AG08395 (cell line): ENCODE results near the gene TBXAS1.
"Not testable (repeated sequence)": the region's sequence is repeated elsewhere in the genome, so short reads cannot be mapped to it uniquely, and the experiment has no call there.

Source experiments
- DNase-seq: peaks from one replicate; pipeline ENCODE4 v3.0.0; 2012; ENCODE audit warnings: mixed read lengths, low spot score

TBXAS1 gene

DNA sequence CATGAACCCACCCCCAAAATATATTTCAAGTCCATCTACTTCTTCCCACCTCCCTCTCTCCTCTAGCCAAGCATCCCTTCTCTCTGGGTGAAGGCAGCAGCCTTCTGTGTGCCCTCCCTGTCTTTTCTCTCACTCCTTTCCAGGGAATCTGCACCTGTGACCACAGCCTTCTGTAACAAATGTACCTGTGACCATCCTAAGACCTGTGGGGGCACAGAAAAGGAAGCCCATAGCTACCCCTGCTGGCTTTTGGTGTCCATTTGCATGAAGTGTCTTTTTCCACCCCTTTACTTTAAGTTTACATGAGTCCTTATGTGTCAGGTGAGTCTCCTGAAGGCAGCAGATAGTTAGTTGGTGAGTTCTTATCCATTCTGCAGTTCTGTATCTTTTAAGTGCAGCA, 2.0 kb upstream of the TBXAS1 start:
- no peak for DNase-seq

DNA sequence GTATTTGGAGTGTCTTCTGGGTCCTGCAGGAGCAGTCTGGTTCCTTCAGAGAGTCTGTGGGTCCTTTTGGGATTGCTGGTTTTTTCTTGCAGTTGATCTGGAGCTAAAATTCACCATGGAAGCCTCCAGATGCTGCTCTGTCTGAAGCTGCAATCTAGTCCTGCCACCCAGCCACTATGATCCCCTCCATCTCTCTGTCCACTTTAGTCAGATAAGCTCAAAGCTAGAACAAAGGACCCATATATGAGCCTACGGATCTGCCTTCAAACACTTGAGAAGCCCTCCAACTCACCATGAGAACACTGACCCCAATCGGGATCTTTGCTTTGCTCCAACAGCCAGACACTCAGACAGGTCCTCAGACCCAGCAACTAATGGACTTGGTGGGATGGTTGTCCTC, 618 bp upstream of the TBXAS1 start:
- DNase-seq: no peak

DNA sequence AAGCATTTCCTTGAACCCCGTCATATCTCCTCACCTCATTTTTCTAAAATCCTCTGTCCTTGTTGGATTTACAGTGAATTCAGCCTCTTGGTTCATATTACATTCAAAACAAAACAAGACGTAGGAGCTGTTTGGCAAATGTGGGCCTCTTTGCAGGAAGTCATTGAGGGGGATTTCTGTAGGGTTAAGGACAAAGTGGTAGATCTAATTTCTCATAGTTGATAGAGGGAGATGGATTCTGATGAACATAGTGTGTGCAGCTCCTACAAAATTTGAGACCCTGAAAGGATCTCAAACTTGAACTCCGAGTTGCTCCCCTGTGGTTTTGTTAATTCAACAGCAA, 682 bp downstream of the TBXAS1 start:
- DNase-seq: no peak

DNA sequence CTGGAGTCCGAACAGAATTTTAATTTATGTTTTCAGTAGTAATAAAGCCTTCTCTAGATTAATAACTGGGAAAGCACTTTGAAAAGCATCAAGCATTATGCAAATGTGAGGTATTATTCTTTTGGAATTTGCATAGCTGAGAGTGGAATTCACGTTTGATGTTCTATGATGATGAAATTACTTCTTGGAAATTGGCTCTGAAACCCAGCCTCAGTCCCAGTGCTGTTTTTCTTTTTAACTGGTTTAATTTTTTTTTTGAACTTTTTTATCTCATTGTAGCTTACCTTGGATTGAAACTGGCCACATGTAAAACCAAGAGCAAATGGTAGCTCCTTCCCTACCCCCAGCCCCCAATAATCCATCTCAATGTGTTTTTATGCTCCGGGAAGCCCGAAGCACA, 1.2 kb downstream of the TBXAS1 start:
- no peak for DNase-seq

DNA sequence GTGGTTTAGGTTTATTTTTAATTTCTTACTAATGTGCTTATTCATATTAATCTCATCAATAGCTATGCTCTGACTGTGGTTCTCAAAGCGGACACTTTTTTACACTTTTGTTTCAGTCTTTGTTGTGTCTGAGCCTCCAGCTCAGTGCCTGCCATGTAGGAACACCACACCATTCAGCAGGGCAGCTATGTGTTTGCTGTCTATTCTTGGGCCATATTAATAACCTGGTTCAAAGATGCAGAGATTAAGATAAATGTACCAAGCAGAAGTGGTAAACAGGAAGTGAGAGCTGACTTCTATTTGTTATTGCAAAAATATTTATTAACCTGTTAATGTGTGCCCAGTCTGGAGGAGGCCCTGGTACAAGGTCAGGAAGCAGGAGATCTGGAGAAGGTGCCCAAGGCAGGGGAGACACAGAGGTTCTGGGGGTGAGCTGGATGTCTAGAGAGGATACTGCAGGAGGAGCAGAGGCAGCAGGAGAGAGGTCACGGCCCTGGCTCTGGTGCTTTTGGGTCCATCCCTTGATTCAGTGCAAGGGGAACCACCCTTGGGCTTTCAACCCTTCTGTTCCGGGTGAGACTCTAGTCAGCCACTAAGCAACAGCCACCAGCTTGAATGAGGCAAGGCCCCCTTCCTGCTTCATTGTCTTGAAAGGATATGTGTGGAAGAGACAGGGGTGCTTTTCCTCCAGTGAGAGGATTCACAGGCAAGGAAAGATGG, 1.9 kb downstream of the TBXAS1 start:
- no peak for DNase-seq

DNA sequence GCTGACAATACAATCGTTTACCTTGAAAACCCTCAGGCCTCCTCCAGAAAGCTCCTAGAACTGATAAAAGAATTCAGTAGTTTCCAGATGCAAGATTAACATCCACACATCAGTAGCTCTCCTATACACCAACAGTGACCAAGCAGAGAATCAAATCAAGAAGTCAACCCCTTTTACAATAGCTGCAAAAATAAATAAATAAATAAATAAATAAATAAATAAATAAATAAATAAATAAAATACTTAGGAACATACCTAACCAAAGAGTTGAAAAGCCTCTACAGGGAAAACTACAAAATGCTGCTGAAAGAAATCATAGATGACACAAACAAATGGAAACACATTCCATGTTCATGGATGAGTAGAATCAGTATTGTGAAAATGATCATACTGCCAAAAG, 6.8 kb downstream of the TBXAS1 start:
- not testable (repeated sequence) for DNase-seq

DNA sequence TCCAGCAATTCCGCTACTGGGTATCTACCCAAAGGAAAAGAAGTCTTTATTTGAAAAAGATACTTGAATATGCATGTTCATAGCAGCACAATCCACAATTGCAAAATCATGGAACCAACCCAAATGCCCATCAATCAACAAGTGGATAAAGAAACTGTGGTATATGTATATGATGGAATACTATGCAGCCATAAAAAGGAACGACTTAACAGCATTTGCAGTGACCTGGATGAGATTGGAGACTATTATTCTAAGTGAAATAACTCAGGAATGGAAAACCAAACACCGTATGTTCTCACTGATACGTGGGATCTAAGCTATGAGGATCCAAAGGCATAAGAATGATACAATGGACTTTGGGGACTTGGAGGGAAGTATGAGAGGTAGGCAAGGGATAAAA, 8.2 kb downstream of the TBXAS1 start:
- DNase-seq: not testable (repeated sequence)

DNA sequence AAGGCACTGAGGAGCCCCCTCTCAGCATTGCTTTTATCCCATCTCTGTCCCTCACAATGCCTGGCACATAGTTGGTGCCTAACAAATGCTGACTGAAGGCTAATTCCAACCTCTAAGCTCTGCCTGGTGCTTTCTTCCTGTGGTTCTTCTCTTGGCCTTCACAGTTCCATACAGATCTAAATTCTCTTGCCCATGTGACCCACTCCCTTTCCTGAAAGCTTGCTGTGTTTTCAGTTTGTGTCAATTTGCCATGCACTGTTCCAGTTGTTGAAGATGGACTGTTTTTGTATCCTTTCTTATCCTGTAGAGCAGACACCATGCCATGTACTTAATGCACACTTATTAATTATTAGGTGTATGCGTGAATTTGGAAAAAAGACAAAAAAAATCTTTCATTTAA, 9.2 kb downstream of the TBXAS1 start:
- no peak for DNase-seq

DNA sequence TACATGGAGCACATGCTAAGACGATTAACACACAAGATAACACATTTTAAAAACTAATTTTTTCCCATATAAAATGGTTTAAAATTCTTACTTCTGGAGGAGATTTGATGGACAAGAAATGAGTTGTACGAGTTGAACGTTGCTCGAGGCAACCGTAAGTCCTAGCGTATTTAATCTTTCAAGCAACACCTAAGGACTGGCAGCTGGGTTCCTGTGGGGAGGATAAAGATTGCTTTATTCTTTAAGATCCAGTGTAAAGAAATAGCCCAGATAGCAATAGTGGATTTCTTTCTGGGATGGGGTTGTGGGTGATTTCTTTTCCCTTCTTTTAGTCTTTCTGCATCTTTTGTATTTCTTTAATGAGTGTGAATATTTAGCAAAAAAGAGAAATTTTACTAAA, 9.8 kb downstream of the TBXAS1 start:
- DNase-seq: no peak

DNA sequence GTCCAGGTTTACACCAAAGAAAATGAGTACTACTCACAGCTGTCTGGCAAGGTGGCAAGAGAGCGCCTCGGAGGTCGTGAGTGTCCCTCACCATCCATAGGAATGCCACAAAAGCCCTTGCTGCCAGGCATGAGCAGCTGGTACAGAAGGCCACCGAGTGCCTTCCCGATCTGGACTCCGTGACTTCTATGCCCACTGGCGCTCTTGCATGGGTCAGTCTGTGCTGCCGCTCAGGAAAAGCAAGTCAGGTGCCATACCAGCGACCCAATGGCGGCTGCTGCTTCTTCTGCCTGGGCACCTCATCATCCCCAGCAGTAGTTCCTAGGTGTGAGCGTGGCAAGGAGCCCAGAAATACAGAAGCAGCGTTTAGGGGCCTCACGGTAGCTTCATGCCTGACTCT, 11.7 kb downstream of the TBXAS1 start:
- no peak for DNase-seq

DNA sequence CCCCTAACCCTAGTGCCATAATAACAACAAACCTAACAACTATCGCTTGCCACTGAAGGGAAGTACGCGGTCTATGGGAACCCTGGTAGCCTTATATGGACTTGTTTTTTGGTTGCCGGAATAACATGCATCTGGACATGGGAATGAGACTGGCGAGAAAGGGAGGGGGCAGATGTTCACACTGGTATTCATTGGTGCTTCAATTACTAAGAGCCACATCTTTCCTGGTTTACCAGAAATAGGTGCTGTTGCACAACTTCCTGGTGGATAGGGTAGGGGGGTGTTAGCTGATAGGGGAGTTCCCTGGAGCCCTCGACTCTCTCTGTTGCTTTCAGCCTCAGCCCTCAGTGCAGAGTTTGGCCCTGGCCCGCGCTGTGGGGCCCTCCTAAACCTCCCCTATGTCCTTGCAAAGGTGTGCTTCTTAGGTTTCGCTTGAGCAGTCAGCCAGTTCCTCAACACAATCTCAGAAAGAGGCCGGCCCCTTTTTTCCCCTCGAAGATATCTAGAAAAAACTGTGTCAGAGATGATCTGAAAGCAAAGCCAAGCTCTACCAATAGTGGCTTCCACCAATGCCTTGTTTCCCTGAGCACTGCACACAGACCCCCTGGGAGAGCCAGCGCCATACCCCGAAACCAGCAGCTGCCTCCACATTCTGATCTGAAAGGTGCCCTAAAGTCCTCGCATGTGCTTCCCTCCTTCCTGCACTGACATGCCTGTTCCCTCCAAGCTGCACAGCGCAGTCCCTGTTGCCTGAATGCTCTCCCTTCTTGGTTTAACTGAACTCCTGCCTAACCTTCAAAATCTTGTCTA, 13.5 kb downstream of the TBXAS1 start:
- no peak for DNase-seq

DNA sequence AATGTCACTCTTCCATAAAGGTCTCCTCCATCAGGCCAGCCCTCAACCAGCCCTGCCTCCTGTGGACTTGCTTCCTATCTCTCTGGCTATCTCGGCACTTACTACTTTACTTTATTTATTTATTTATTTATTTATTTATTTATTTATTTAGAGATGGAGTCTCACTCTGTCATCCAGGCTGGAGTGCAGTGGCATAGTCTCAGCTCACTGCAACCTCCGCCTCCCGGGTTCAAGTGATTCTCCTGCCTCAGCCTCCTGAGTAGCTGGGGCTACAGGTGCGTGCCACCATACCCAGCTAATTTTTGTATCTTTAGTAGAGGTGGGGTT, 14.1 kb downstream of the TBXAS1 start:
- not testable (repeated sequence) for DNase-seq

DNA sequence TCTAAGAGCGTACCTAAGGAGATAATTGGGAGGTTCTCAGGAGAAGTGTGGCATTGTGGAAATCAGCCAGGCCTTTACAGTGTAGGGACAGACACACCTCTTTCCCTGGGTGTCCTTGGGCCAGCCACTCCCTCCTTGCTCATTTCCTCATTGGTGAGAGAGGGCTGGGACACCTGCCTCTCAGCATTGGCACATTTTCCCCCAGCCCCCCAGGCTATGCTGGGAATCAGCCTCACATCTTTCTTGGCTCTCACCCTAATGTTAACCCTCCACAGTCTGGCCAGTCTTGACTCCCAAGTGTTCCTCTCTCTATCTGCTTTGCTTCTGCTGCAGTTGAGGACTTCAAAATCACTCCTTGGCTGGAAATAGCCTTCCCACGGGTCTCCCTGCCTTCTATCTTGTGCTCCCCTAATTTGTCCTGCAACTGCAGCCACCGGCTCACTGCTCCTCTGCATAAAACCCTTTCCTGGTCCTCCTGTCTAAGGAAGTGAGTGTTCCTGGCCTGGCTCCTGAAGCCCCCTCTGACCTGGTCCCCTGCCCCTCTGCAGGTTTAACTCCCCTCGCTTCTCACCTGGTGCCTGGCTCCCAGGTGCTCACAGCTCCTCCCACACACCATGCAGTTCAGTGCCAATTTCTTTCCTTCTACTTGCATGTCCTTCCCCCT, 15.8 kb downstream of the TBXAS1 start:
- no peak for DNase-seq

DNA sequence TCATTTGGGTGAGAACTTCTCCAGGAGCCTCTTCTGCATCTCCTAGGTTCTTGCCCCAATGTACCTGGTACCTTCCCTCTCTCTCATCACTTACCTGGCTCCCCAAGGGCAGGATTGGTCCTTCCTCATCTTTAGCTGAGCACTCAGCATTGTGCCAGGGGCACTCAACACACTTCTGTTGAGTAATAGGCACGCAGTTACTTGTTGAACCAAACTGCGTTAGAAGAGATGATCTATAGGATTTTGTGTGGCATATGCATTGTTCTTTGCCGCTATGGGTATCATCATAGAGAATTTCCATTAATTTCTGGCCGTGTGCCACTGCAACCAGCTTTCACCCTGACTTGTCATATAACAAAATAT, 16.4 kb downstream of the TBXAS1 start:
- no peak for DNase-seq

DNA sequence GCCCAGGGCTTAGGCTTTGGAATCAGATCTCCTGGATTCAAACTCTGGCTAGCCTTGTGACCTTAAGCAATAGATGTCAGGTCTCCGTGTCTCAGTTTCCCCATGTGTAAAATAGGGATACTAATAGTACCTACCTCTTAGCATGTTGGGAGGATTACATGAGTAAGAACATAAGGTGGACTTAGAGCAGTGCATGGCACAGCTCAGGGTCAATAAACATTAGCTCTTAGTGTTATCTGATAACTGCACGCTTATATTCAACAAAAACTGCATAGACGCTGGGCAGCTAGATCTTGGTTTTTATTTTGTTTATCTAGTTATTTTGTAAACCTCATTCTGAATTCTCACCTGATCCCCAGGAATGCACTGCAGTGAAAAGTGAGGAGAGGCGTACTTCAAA, 17.2 kb downstream of the TBXAS1 start:
- DNase-seq: no peak

DNA sequence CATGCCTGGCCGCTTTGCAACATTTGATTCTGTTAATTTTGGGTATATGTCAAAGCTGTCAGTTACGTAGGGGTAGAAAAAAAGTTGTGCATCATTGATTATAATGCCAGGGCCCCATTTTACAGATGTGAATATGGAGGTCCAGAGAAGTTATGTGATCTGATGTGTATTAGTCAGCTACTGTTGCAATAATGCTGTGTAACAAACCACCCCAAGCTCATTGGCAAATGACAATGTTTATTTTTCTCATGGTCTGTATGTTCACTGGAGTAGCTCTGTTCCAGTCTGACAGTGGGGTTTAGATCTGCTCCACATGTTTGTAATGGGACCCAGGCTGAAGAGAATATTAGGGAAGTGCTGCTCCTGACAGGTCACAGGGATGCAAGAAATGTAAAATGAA, 19.2 kb downstream of the TBXAS1 start:
- DNase-seq: no peak

DNA sequence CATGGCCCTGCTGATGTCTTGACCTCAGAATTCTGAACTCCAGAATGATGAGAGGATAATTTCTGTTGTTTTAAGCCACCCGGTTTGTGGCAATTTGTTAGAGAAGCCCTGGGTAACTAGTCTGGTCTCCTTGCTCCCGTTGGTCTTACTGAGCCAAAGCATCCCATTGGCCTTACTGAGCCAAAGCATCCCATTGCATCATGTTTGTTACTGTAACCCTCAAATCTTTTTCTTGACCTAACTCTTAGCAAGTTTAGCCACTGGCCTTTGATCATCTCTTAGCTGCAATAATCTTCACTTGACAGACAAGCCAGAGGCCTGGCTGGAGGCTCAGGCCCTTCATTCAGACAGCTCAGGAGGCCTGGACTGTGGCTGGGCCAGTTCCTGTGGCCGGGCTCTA, 21.8 kb downstream of the TBXAS1 start:
- DNase-seq: no peak

DNA sequence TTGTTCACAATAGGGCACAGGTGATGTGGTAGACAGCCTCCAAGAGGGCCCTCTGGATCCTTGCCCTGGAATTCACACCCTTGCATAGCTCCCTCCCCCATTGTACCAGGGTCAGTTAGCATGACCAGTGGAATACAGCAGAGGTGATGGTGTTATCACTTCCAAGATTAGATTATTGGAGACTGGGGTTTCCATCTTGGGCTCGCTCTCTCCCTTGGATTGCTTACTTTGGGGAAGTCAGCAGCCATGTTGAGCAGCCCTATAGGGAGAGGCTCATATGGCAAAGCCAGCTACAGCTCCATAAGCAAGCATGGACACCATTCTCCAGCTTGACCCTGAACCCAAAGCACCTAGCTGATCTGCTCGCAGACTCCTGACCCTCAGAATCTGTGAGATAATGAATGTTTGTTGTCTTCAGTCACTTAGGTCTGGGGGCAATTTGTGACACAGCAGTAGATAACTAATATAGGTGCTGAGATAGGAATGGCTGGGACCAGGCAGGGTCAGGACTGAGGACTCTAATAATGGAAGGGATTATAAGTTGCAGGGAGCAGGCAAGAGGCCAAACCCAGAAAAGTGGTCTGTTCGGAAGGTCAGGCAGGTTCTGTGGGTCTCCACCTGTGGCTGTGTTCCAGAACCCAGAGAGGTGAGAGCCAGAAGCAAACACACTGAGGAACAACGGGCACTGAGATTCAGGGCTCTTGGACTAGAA, 22.9 kb downstream of the TBXAS1 start:
- no peak for DNase-seq

DNA sequence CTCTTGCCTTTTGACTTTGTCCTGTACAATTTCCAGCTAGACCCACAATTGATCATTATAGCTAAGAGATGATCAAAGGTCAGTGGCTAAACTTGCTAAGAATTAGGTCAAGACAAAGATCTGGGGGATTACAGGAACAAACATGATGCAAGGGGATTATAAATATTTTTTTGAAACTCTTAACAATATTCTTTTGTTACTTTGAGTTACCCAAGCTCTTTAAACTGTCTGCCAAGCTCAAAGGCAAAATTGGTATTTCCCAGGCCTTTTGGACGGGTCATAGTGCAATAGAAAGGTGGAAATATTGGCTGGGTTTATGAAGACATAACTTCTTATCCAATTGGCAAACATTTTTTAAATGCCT, 23.4 kb downstream of the TBXAS1 start:
- DNase-seq: no peak

DNA sequence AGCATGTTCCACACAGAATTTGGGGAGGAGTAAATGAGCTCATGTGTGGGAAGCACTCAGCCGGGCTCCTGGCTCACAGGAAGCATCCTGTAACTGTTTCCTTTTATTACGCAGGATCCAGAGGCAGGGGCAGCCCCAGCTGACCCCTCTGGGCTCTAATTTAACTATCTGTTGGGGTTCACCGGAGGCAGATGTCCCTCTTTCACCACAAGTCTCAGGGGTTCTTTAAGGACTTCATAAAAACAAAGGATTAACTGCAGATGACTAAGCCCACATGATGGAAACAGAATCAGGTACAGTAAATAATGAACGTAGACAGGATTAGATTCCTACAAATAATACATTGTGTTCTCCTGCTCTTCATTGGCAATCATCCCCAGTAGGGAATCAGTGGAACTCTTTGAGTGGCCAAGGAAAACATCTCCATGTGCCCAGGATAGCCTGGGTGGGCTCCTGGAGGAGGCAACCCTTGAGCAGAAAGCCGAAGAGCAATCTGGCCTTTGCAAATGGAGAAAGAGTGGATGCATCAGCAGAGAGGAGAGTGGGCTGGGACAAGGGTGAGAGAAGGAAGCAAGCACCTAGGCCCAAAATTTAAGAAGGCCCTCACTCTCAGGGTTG, 24.6 kb downstream of the TBXAS1 start:
- DNase-seq: peak; percentile 6

DNA sequence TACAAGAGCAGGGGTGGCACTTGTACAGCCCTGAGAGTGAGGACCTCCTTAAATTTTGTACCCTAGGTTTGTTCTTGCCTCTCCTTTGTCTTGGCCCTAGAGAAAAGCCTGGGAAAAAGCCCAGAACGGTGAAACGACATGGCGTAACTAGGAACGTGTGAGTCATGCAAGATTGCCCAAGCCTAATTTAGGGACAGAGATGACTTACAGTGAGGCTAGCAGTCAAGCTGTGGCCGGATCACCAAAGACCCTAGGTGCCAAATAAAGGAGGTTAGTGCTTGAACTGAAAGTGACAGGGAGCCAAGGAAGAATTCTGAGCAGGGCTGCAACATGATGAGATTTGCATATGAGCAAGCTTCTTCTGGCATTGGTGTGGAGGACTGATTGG, 25.1 kb downstream of the TBXAS1 start:
- peak; percentile 71 for DNase-seq

DNA sequence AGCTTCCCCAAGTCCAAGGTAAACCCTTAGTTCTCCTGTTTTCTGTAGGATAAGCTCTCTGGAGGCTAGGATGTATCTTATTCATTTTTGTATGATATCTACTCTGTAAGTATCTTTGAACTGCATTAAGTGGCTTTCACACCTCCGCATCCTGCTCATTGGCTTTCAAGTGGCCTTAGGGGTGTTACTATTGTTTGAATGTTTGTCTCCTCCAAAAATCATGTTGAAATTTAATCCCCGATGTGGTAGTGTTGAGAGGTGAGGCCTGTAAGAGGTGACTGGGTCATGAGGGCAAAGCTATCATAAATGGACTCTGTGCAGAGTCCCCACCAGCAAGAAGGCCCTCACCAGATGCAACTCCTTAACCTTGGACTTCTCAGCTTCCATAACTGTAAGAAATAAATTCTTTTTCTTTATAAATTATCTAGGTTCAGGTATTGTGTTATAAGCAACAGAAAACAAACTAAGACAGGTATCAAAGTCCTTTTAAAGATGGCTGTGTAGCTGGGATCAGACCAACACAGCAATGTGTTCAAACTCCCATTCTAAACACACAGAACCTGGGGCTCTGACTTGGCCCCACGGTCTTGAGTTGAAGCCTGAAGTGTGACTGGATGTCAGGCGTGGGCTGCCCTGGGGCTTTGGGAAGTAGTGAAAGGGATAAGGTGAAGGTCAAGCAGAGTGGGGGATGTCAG, 25.9 kb downstream of the TBXAS1 start:
- no peak for DNase-seq
